MCF 10A (cell line): ENCODE measurements around the gene ARMH4. TPM values are rescaled to one million over a fixed set of nuclear protein-coding genes. Genes with fewer than 3 reads are reported as not detected.

Source experiments
- Bru-seq: library from RNA; stranded (reverse); fragments of 400-500 nt; gene quantifications from one replicate; lab custom pipeline; 2021; lab: Mats Ljungman, UMichigan
- BruChase-seq, 2 experiments: library from RNA; stranded (reverse); fragments of 400-500 nt; gene quantifications; one replicate each; lab custom pipeline; 2021; lab: Mats Ljungman, UMichigan
- BruUV-seq: library from RNA; stranded (reverse); fragments of 400-500 nt; replicated peaks from 2 replicates; lab custom pipeline; 2021; lab: Mats Ljungman, UMichigan
- CTCF ChIA-PET: fragments of 300-600 bp; sonication (Branson Sonifier 250); formaldehyde crosslinking; extraction: SDS; loops from one replicate; lab custom pipeline; 2021; ENCODE audit warnings: antibody characterized with exemption, inconsistent platforms; lab: Yijun Ruan, JAX
- POLR2A ChIA-PET: fragments of 300-600, 350-650 bp; sonication (Branson Sonifier 250); formaldehyde crosslinking; extraction: SDS; loops from one replicate; lab custom pipeline; 2020; ENCODE audit warnings: antibody characterized with exemption, inconsistent platforms; lab: Yijun Ruan, JAX
- DNase-seq: peaks from one replicate; pipeline ENCODE4 v3.0.0-alpha.2; 2018; ENCODE audit not compliant: unreplicated experiment
- H3K27ac Mint-ChIP-seq: one replicate; pipeline ENCODE4 v1.8.0; 2022; ENCODE audit warnings: mild to moderate bottlenecking, low read depth, mixed read lengths; ENCODE audit not compliant: unreplicated experiment
- H3K27me3 Mint-ChIP-seq: one replicate; pipeline ENCODE4 v1.8.0; 2022; ENCODE audit warnings: mixed read lengths; ENCODE audit not compliant: insufficient read depth, unreplicated experiment
- H3K36me3 Mint-ChIP-seq: one replicate; pipeline ENCODE4 v1.8.0; 2022; ENCODE audit warnings: mild to moderate bottlenecking, moderate library complexity, mixed read lengths; ENCODE audit not compliant: insufficient read depth, unreplicated experiment
- H3K4me1 Mint-ChIP-seq: one replicate; pipeline ENCODE4 v1.8.0; 2022; ENCODE audit warnings: mixed read lengths; ENCODE audit not compliant: insufficient read depth, unreplicated experiment
- H3K4me3 Mint-ChIP-seq: one replicate; pipeline ENCODE4 v1.8.0; 2022; ENCODE audit warnings: mild to moderate bottlenecking, moderate library complexity, mixed read lengths; ENCODE audit not compliant: unreplicated experiment
- H3K9me3 Mint-ChIP-seq: one replicate; pipeline ENCODE4 v1.8.0; 2022; ENCODE audit warnings: mixed read lengths; ENCODE audit not compliant: unreplicated experiment
- intact Hi-C: fragments of 100-400 bp; cut with micrococcal nuclease; formaldehyde crosslinking; loops from 2 replicates; pipeline ENCODE4 v1.14.1; 2022
- long read RNA-seq: library from polyadenylated mRNA; stranded (forward); transcript quantifications from one replicate; pipeline ENCODE4 v2.0.0, GENCODE V29; 2022
- total RNA-seq: library from RNA; stranded (reverse); gene quantifications from 2 replicates; pipeline ENCODE4 v1.2.3, GENCODE V29; 2022
- TF ChIP-seq, protein P1 (sequence below): fragments of 200-600 bp; IDR thresholded peaks from one replicate; pipeline ENCODE4 v1.8.0; 2022; ENCODE audit warnings: antibody characterized with exemption, mild to moderate bottlenecking; ENCODE audit not compliant: unreplicated experiment

ARMH4 gene, protein sequence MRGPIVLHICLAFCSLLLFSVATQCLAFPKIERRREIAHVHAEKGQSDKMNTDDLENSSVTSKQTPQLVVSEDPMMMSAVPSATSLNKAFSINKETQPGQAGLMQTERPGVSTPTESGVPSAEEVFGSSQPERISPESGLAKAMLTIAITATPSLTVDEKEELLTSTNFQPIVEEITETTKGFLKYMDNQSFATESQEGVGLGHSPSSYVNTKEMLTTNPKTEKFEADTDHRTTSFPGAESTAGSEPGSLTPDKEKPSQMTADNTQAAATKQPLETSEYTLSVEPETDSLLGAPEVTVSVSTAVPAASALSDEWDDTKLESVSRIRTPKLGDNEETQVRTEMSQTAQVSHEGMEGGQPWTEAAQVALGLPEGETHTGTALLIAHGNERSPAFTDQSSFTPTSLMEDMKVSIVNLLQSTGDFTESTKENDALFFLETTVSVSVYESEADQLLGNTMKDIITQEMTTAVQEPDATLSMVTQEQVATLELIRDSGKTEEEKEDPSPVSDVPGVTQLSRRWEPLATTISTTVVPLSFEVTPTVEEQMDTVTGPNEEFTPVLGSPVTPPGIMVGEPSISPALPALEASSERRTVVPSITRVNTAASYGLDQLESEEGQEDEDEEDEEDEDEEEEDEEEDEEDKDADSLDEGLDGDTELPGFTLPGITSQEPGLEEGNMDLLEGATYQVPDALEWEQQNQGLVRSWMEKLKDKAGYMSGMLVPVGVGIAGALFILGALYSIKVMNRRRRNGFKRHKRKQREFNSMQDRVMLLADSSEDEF
- total RNA-seq (not detected in 2 replicates), Bru-seq, nascent RNA (percentile 11 among the genes with signal in this experiment), BruChase-seq, experiment 1, labeled RNA remaining after a 6-hour chase (percentile 10 among the genes with signal in this experiment), BruChase-seq, experiment 2, labeled RNA remaining after a 2-hour chase (percentile 11 among the genes with signal in this experiment)
- long read RNA-seq, partial matches to known transcripts, result 0 of 20 reads
- long read RNA-seq, other reads (novel, unspliced or antisense), result 20 of 20 reads

DNA sequence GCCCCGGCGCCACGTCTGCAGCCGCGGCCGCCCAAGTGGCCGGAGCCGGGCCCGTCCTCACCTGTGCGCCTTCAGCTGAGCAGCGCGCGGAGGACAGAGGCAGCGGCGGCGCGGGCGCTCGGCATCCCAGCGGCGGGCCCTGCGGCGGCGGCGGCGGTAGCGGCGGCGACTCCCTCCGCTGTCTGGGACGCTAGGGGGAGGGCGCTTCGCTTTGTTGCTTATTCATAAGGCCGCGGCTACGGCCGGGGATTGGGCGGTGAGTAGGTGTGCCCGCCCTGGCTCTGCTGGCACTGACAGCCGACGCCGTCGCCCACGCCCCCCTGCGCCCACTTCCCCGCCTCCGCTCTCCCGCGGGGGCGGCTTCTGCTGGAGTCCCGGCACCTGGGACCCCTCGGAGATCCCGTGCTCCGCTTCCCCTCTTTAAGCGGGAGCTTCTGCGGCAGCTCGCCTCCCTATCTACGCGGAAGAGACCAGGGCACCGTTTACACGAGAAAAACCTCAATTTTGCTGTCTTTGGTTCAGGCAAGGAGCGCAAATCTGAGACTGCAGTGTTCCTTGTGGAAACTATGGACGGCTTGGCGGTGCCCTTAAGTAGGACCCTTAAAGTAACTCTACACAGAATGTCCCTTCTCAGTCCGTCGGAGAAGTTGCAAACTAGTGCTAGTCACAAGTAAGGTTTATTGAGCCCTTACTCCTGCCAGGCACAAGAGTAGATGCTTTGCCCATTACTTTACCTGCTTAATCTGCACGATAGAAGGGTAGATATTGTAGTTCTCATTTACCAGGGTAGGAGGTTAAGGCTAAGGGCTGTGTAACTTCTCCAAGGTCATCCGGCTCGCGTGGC lies at the start of gene ARMH4:
Gene ARMH4, minus strand, starts transcription at position 200 of the 844 bp plus-strand sequence. CDS start 12,855 bp downstream, outside the sequence.
- peak; percentile 80 for DNase-seq
- Mint-ChIP-seq H3K36me3 (no peaks in the 10 kb centered on the region), H3K27me3 (peaks cover 58% of the 10 kb centered on the region), H3K27ac (no peak within 1 kb of the TSS), H3K4me3 (peak within 1 kb of the TSS; percentile 74), H3K4me1 (peaks cover 7% of the 10 kb centered on the region), H3K9me3 (no peaks in the 10 kb centered on the region)
- CTCF ChIA-PET, result interaction anchor here (0.7 to 2.3 kb wide), 4 partner anchors 12 to 64 kb away, joined by 3 to 7 read pairs (median 3); no protein-coding TSS in a partner anchor
- POLR2A ChIA-PET, result interaction anchor here (0.7 to 1.8 kb wide), 4 partner anchors 9 to 683 kb away, joined by 4 to 8 read pairs (median 6); partner anchors contain the start of gene ACTR10
- intact Hi-C loops, result no loop called here
- TF ChIP-seq, protein P1, sequence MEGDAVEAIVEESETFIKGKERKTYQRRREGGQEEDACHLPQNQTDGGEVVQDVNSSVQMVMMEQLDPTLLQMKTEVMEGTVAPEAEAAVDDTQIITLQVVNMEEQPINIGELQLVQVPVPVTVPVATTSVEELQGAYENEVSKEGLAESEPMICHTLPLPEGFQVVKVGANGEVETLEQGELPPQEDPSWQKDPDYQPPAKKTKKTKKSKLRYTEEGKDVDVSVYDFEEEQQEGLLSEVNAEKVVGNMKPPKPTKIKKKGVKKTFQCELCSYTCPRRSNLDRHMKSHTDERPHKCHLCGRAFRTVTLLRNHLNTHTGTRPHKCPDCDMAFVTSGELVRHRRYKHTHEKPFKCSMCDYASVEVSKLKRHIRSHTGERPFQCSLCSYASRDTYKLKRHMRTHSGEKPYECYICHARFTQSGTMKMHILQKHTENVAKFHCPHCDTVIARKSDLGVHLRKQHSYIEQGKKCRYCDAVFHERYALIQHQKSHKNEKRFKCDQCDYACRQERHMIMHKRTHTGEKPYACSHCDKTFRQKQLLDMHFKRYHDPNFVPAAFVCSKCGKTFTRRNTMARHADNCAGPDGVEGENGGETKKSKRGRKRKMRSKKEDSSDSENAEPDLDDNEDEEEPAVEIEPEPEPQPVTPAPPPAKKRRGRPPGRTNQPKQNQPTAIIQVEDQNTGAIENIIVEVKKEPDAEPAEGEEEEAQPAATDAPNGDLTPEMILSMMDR, result no peak
- BruUV-seq, result no TSS peak

DNA sequence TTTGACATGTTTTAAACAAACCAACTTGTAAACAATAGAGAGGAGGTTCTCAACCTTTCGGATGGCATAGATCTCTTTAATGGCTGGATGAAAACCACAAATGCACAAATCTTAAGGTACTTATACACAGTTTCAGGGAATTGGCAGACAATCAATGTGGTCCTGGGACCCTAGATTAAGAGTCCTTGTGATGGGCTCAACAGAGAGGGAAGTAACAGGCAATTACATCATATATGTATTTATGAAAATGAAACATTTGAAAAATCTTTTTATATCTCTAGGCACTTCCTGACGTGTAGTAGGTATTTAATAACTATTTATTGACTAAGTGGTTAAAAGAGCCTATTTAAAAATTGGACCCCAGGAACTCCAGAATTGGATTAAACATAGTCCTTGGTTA lies 48.8 kb upstream of the ARMH4 start:
- H3K4me3 Mint-ChIP-seq, result peak overlapping the region; percentile 98
- CTCF ChIA-PET, result interaction anchor here (2.2 kb wide), 1 partner anchor 94 kb away, joined by 11 read pairs; no protein-coding TSS in a partner anchor
- peaks cover 13% of the 10 kb centered on the region for H3K27me3 Mint-ChIP-seq

DNA sequence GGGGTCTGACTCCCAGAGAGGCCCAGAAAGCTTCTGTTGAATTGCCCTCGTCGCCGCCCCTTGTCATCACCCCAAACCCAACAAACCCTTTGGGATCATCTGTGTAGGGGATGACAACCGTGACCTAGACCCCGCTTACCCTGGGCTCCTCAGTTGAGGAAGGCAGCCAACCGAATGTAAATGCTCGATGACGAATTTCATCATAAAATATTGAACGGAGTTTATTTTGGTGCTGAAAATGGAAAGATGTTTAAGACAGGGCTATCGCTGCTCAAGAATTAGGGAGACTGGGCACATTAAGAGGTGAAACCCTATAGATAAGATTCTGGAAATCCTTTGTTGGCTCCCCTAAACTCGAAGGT lies 48.4 kb upstream of the ARMH4 start:
- peak overlapping the region; percentile 85 for H3K27ac Mint-ChIP-seq
- H3K4me3 Mint-ChIP-seq, result peak overlapping the region; percentile 98
- BruUV-seq, result no TSS peak
- TF ChIP-seq, protein P1, result no peak
- ChIA-PET POLR2A (interaction anchor here (0.6 to 2.4 kb wide), 17 partner anchors 10 to 496 kb away, joined by 3 to 19 read pairs (median 5); partner anchors contain the start of genes ARID4A and PSMA3), CTCF (interaction anchor here (0.6 to 2.2 kb wide), 3 partner anchors 32 to 105 kb away, joined by 3 to 11 read pairs (median 4); no protein-coding TSS in a partner anchor)
- intact Hi-C loops, result loop anchor here (1.0 kb wide), 1 partner anchor 92 kb away; no protein-coding TSS in a partner anchor
- peak; percentile 0 for DNase-seq
- peaks cover 16% of the 10 kb centered on the region for H3K4me1 Mint-ChIP-seq
- no peaks in the 10 kb centered on the region for H3K9me3 Mint-ChIP-seq
- peaks cover 17% of the 10 kb centered on the region for H3K27me3 Mint-ChIP-seq
- H3K36me3 Mint-ChIP-seq, result peaks cover 38% of the 10 kb centered on the region

More for the DNA sequence above, 48.8 kb upstream of the ARMH4 start:
- Mint-ChIP-seq H3K36me3 (peaks cover 38% of the 10 kb centered on the region), H3K4me1 (peaks cover 16% of the 10 kb centered on the region), H3K27ac (peak overlapping the region; percentile 85), H3K9me3 (no peaks in the 10 kb centered on the region)
- POLR2A ChIA-PET, result interaction anchor here (0.8 to 2.4 kb wide), 8 partner anchors 10 to 497 kb away, joined by 3 to 19 read pairs (median 4); partner anchors contain the start of genes ARID4A and PSMA3
- intact Hi-C loops, result loop anchor here (1.0 kb wide), 1 partner anchor 93 kb away; no protein-coding TSS in a partner anchor
- TF ChIP-seq, protein P1, result no peak
- no peak for DNase-seq
- BruUV-seq, result TSS peak; percentile 69
